ENCODE results near the gene ECSIT.

GRCh38 chr19:11505032-11505503 lies 23.9 kb downstream of the ECSIT start:
- no peak for TF ChIP-seq ZNF70 (CRISPR knock-in tag; IDR thresholded peaks at IDR 0.05)
- no peak for TF ChIP-seq RARB (CRISPR knock-in tag; IDR thresholded peaks at IDR 0.05)
- no peak for TF ChIP-seq ZFP3 (CRISPR knock-in tag; IDR thresholded peaks at IDR 0.05)
- TF ChIP-seq CREB5 (CRISPR knock-in tag; IDR thresholded peaks at IDR 0.05; ENCODE audit: low read depth), result no peak
- peak; percentile 41; the same call in 1 of the 2 replicates for TF ChIP-seq PATZ1 (CRISPR knock-in tag; IDR thresholded peaks at IDR 0.05; ENCODE audit: borderline replicate concordance)
- no peak for TF ChIP-seq OSR1 (CRISPR knock-in tag; IDR thresholded peaks at IDR 0.05)
- TF ChIP-seq ZC3H10 (CRISPR knock-in tag; IDR thresholded peaks at IDR 0.05), result no peak
- TF ChIP-seq ESRRG (CRISPR knock-in tag; IDR thresholded peaks at IDR 0.05), result no peak
- TF ChIP-seq ARNTL (CRISPR knock-in tag; IDR thresholded peaks at IDR 0.05; ENCODE audit: borderline replicate concordance, low read depth), result no peak
- TF ChIP-seq TOX (CRISPR knock-in tag; IDR thresholded peaks at IDR 0.05; ENCODE audit: borderline replicate concordance), result no peak
- TF ChIP-seq ISL1 (CRISPR knock-in tag; IDR thresholded peaks at IDR 0.05), result no peak
- TF ChIP-seq ZFP30 (CRISPR knock-in tag; IDR thresholded peaks at IDR 0.05), result no peak
- TF ChIP-seq TCF4 (CRISPR knock-in tag; IDR thresholded peaks at IDR 0.05; ENCODE audit: borderline replicate concordance), result no peak

Data from SK-N-SH treated with all-trans-retinoic acid at 6 μM for 48 hours (cell line).